ENCODE measurements around the gene ATP5PO. TPM values are rescaled to one million over a fixed set of nuclear protein-coding genes. Genes with fewer than 3 reads are reported as not detected.

The ATP5PO gene
- polyA plus RNA-seq, 1 donor (not counting 4 experiments of a cell fraction or from before 2014, with no cell fraction given): 359 TPM

DNA sequence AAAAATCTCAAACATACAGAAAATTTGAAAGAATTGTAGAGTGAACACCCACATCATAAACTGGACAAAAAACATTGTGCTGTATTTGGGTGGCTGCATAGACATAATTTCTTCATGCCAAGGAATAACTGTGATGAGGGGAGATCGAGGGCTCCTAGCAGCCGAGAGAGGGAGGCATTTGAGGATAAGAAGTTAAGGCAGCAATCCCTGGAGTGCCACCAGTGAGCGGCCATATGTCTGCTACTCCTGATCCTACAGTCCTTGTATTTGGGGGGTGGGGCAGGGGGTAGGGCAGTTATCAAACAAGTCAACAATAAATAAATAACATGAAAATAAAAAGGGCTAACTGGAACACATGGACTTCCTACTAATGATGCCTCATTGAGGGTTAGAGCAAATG is 54.5 kb downstream of the ATP5PO start:
- no peak overlapping the region for H3K27ac ChIP-seq (ENCODE audit: control insufficient read depth, insufficient read depth, low read length)
- H3K36me3 ChIP-seq (ENCODE audit: control insufficient read depth in 2 of 2, extremely low read depth in 1 of 2, insufficient read depth in 2 of 2, low read length in 2 of 2): no peaks in the 10 kb centered on the region
- no peaks in the 10 kb centered on the region for H3K4me1 ChIP-seq (ENCODE audit: control insufficient read depth, extremely low read depth, insufficient read depth, low read length)
- no peak for FAIRE-seq
- H3K79me2 ChIP-seq (ENCODE audit: control insufficient read depth, insufficient read depth, low read length): no peaks in the 10 kb centered on the region
- no peak overlapping the region for H3K4me2 ChIP-seq (ENCODE audit: control insufficient read depth, extremely low read depth, insufficient read depth, low read depth, low read length)
- peaks cover 5% of the 10 kb centered on the region for H3K27me3 ChIP-seq (ENCODE audit: control insufficient read depth, extremely low read depth, insufficient read depth, low read length)
- TF ChIP-seq, protein P1, sequence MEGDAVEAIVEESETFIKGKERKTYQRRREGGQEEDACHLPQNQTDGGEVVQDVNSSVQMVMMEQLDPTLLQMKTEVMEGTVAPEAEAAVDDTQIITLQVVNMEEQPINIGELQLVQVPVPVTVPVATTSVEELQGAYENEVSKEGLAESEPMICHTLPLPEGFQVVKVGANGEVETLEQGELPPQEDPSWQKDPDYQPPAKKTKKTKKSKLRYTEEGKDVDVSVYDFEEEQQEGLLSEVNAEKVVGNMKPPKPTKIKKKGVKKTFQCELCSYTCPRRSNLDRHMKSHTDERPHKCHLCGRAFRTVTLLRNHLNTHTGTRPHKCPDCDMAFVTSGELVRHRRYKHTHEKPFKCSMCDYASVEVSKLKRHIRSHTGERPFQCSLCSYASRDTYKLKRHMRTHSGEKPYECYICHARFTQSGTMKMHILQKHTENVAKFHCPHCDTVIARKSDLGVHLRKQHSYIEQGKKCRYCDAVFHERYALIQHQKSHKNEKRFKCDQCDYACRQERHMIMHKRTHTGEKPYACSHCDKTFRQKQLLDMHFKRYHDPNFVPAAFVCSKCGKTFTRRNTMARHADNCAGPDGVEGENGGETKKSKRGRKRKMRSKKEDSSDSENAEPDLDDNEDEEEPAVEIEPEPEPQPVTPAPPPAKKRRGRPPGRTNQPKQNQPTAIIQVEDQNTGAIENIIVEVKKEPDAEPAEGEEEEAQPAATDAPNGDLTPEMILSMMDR (optimal IDR thresholded peaks at IDR 0.05 in 1 of 3, IDR thresholded peaks at IDR 0.05 in 1 of 3, conservative IDR thresholded peaks at IDR 0.05 in 1 of 3; ENCODE audit: extremely low read depth in 1 of 3, insufficient read depth in 2 of 3, low read length in 3 of 3): no peak
- TF ChIP-seq EZH2 (IDR thresholded peaks at IDR 0.05; ENCODE audit: low read length): no peak
- H2AFZ ChIP-seq (ENCODE audit: control insufficient read depth, low read length): no peak overlapping the region
- H3K4me3 ChIP-seq (ENCODE audit: control insufficient read depth in 2 of 3, extremely low read depth in 1 of 3, insufficient read depth in 2 of 3, low read depth in 1 of 3, low read length in 3 of 3): no peak overlapping the region
- DNase-seq (ENCODE audit: low read depth, low spot score): no peak
- no peaks in the 10 kb centered on the region for H3K9me3 ChIP-seq (ENCODE audit: control insufficient read depth, low read depth, low read length)
- dilution Hi-C loops (cut with MboI; ENCODE audit: extremely low pct_ligation_motif_present, low sequenced_read_pairs): no loop called here
- no peak overlapping the region for H3K9ac ChIP-seq (ENCODE audit: control insufficient read depth, extremely low read depth, insufficient read depth, low read length)
- no peaks in the 10 kb centered on the region for H3K9me1 ChIP-seq (ENCODE audit: control insufficient read depth, extremely low read depth, insufficient read depth, low read length)
- H4K20me1 ChIP-seq (ENCODE audit: control insufficient read depth, extremely low read depth, insufficient read depth, low read length): no peaks in the 10 kb centered on the region

DNA sequence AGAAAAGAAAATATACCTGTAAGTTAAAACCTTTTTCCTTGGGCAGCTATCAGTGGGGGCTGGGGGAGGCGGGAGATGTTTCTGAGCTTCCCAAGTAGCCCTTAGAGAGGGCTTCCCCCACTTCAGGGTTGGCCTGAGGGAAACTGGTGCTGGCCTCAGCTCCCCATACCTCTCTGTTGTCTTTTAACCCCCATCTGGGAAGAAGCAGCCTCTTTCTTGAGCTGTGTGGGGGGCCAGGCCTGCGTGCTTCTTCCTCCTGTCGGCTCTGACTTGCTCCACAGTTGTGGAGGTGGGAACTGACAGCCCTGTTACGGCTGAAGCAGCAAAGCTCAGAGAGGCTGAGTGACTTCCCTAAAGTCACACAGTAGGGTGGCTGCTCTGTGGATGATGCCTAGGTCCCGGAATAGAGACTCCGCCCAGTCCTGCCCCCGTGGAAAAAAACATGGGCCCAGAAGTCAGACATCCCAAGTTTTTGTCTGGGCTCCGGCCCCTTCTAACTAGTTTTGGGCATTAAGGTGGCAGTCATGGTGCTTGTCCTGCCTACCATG is 55.2 kb downstream of the ATP5PO start:
- Histone ChIP-seq H3K4me1 (ENCODE audit: control insufficient read depth, extremely low read depth, insufficient read depth, low read length) (no peaks in the 10 kb centered on the region), H2AFZ (ENCODE audit: control insufficient read depth, low read length) (no peak overlapping the region), H3K79me2 (ENCODE audit: control insufficient read depth, insufficient read depth, low read length) (no peaks in the 10 kb centered on the region), H3K9ac (ENCODE audit: control insufficient read depth, extremely low read depth, insufficient read depth, low read length) (no peak overlapping the region), H3K4me2 (ENCODE audit: control insufficient read depth, extremely low read depth, insufficient read depth, low read depth, low read length) (no peak overlapping the region), H3K4me3 (ENCODE audit: control insufficient read depth in 2 of 3, extremely low read depth in 1 of 3, insufficient read depth in 2 of 3, low read depth in 1 of 3, low read length in 3 of 3) (no peak overlapping the region), H3K27ac (ENCODE audit: control insufficient read depth, insufficient read depth, low read length) (no peak overlapping the region), H3K36me3 (ENCODE audit: control insufficient read depth in 2 of 2, extremely low read depth in 1 of 2, insufficient read depth in 2 of 2, low read length in 2 of 2) (no peaks in the 10 kb centered on the region), H4K20me1 (ENCODE audit: control insufficient read depth, extremely low read depth, insufficient read depth, low read length) (no peaks in the 10 kb centered on the region), H3K9me1 (ENCODE audit: control insufficient read depth, extremely low read depth, insufficient read depth, low read length) (no peaks in the 10 kb centered on the region), H3K9me3 (ENCODE audit: control insufficient read depth, low read depth, low read length) (no peaks in the 10 kb centered on the region), H3K27me3 (ENCODE audit: control insufficient read depth, extremely low read depth, insufficient read depth, low read length) (peaks cover 5% of the 10 kb centered on the region)
- FAIRE-seq (no peak), DNase-seq (ENCODE audit: low read depth, low spot score) (no peak)
- dilution Hi-C loops (cut with MboI; ENCODE audit: extremely low pct_ligation_motif_present, low sequenced_read_pairs): no loop called here
- no peak for TF ChIP-seq EZH2 (IDR thresholded peaks at IDR 0.05; ENCODE audit: low read length)
- TF ChIP-seq, protein P1 (optimal IDR thresholded peaks at IDR 0.05 in 1 of 3, IDR thresholded peaks at IDR 0.05 in 1 of 3, conservative IDR thresholded peaks at IDR 0.05 in 1 of 3; ENCODE audit: extremely low read depth in 1 of 3, insufficient read depth in 2 of 3, low read length in 3 of 3): no peak
